ENCODE measurements around the gene JAK3. TPM values are rescaled to one million over a fixed set of nuclear protein-coding genes. Genes with fewer than 3 reads are reported as not detected.

The JAK3 gene
- total and polyA plus RNA-seq, 7 experiments from 2014 or later, result 125 to 296 (median 169) TPM

- DNase-seq, result no peak
- Histone ChIP-seq H3K27ac (ENCODE audit: low read depth, low read length) (no peak overlapping the region), H3K36me3 (ENCODE audit: control insufficient read depth in 2 of 3, insufficient read depth in 3 of 3, low read length in 3 of 3) (peaks cover 5 to 42% (median 8%) of the 10 kb centered on the region in 3 experiments), H3K4me1 (ENCODE audit: control insufficient read depth in 2 of 2, insufficient read depth in 2 of 2, low read length in 2 of 2) (peaks cover under 1 to 5% of the 10 kb centered on the region in 2 donors), H3K27me3 (ENCODE audit: control insufficient read depth in 2 of 2, insufficient read depth in 2 of 2, low read length in 2 of 2) (no peaks in the 10 kb centered on the region), H3K9me3 (ENCODE audit: control insufficient read depth in 2 of 3, low read length in 3 of 3) (no peaks in the 10 kb centered on the region), H3K4me3 (ENCODE audit: low read length) (no peak overlapping the region)
- Mint-ChIP-seq H3K9me3 (no peaks in the 10 kb centered on the region), H3K27ac (no peak overlapping the region), H3K4me3 (no peak overlapping the region), H3K36me3 (peaks cover 0 to 13% (median 4%) of the 10 kb centered on the region in 5 donors), H3K4me1 (peaks cover 0 to 28% (median 12%) of the 10 kb centered on the region in 7 donors), H3K27me3 (no peaks in the 10 kb centered on the region)
- ATAC-seq, result no peak
- ChIA-PET CTCF (no interaction called here), POLR2A (no interaction called here)
- intact Hi-C loops (cut with micrococcal nuclease), result no loop called here
Observed at GRCh38 chr19:17866964-17867486, 19.2 kb upstream of the JAK3 start.

GRCh38 chr19:17866312-17866963, 18.7 kb upstream of the JAK3 start:
- Mint-ChIP-seq H3K36me3 (peaks cover 0 to 17% (median 4%) of the 10 kb centered on the region in 5 donors), H3K27me3 (no peaks in the 10 kb centered on the region), H3K4me3 (peak overlapping the region in 1 of 10 donors; percentile 18), H3K9me3 (peaks cover 0 to 1% (median 0%) of the 10 kb centered on the region in 11 donors), H3K4me1 (peaks cover under 1 to 27% (median 15%) of the 10 kb centered on the region in 7 donors), H3K27ac (peak overlapping the region in 4 of 9 donors; percentile 13 to 42 (median 29))
- H3K4me3 ChIP-seq (ENCODE audit: low read length), result no peak overlapping the region
- H3K27me3 ChIP-seq (ENCODE audit: control insufficient read depth in 2 of 2, insufficient read depth in 2 of 2, low read length in 2 of 2), result no peaks in the 10 kb centered on the region
- H3K9me3 ChIP-seq (ENCODE audit: control insufficient read depth in 2 of 3, low read length in 3 of 3), result no peaks in the 10 kb centered on the region
- no peak for DNase-seq
- peak overlapping the region; percentile 30 for H3K27ac ChIP-seq (ENCODE audit: low read depth, low read length)
- no peak for ATAC-seq
- H3K36me3 ChIP-seq (ENCODE audit: control insufficient read depth in 2 of 3, insufficient read depth in 3 of 3, low read length in 3 of 3), result peaks cover 11 to 48% (median 13%) of the 10 kb centered on the region in 3 experiments
- CTCF ChIA-PET, result interaction anchor here (0.8 kb wide), 1 partner anchor 12 kb away, joined by 3 read pairs; no protein-coding TSS in a partner anchor
- POLR2A ChIA-PET, result no interaction called here
- intact Hi-C loops (cut with micrococcal nuclease), result no loop called here
- H3K4me1 ChIP-seq (ENCODE audit: control insufficient read depth in 2 of 2, insufficient read depth in 2 of 2, low read length in 2 of 2), result peaks cover 6 to 8% of the 10 kb centered on the region in 2 donors

- no peak overlapping the region for H3K4me3 Mint-ChIP-seq
- ATAC-seq (peak; percentile 36), DNase-seq (no peak)
- H3K36me3 Mint-ChIP-seq, result peaks cover 0 to 22% (median 5%) of the 10 kb centered on the region in 5 donors
- POLR2A ChIA-PET, result interaction anchor here (0.8 to 1.1 kb wide), 4 partner anchors 8 to 67 kb away, joined by 3 to 4 read pairs (median 3); partner anchors contain the start of gene CCDC124
- H3K4me1 Mint-ChIP-seq, result peaks cover 6 to 27% (median 17%) of the 10 kb centered on the region in 7 donors
- H3K27me3 Mint-ChIP-seq, result no peaks in the 10 kb centered on the region
- intact Hi-C loops (cut with micrococcal nuclease), result no loop called here
- Histone ChIP-seq H3K4me3 (ENCODE audit: low read length) (no peak overlapping the region), H3K27ac (ENCODE audit: low read depth, low read length) (peak overlapping the region; percentile 30), H3K27me3 (ENCODE audit: control insufficient read depth in 2 of 2, insufficient read depth in 2 of 2, low read length in 2 of 2) (no peaks in the 10 kb centered on the region), H3K36me3 (ENCODE audit: control insufficient read depth in 2 of 3, insufficient read depth in 3 of 3, low read length in 3 of 3) (peaks cover 11 to 49% (median 14%) of the 10 kb centered on the region in 3 experiments), H3K9me3 (ENCODE audit: control insufficient read depth in 2 of 3, low read length in 3 of 3) (no peaks in the 10 kb centered on the region), H3K4me1 (ENCODE audit: control insufficient read depth in 2 of 2, insufficient read depth in 2 of 2, low read length in 2 of 2) (peaks cover 14% of the 10 kb centered on the region in 2 donors)
- H3K9me3 Mint-ChIP-seq, result peaks cover 0 to 2% (median 0%) of the 10 kb centered on the region in 11 donors
- peak overlapping the region; percentile 35 to 85 (median 58) for H3K27ac Mint-ChIP-seq
- CTCF ChIA-PET, result interaction anchor here (0.8 to 1.2 kb wide), 2 partner anchors 11 to 163 kb away, joined by 3 read pairs; no protein-coding TSS in a partner anchor
Observed at GRCh38 chr19:17865364-17866311, 17.9 kb upstream of the JAK3 start.

DNA sequence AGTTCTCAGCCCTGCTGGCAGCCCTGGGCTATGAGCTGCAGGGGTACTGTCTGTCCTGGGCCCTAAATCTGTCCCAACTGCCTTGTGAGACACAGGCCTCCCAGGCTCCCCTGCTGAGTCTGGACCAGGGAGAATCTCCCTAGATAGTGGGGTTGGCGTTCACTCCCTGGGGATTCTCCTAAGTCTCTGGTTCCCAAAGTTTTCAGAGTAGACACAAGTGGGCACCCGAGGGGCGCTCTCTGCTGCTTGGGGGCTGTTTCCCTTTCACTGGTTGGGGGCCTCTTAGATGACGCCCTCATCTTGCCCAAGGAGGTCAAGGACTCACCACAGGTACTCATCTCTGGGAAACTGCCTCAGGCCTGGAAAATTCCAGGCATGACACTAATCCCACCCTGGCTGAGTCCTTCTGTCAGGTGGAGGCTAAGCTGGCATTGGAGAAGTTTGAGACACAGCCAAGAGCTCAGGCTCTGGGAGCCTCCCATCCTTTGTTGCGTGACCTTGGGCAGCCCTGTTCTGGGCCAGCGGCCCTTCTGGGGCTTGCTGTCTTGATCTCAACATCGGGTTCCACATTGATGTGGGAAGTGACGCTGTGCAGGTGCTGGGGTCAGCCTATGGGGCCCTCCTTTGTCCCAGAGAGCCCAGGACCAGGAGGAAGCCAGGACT, 15.9 kb upstream of the JAK3 start:
- H3K27me3 Mint-ChIP-seq, result peaks cover 0 to 5% (median 0%) of the 10 kb centered on the region in 5 donors
- no peaks in the 10 kb centered on the region for H3K9me3 ChIP-seq (ENCODE audit: control insufficient read depth in 2 of 3, low read length in 3 of 3)
- H3K4me1 Mint-ChIP-seq, result peaks cover 11 to 42% (median 31%) of the 10 kb centered on the region in 7 donors
- H3K4me3 Mint-ChIP-seq, result peak overlapping the region in 5 of 10 donors; percentile 11 to 38 (median 25)
- ATAC-seq (no peak), DNase-seq (no peak)
- H3K27ac ChIP-seq (ENCODE audit: low read depth, low read length), result no peak overlapping the region
- peaks cover 11 to 56% (median 14%) of the 10 kb centered on the region in 3 experiments for H3K36me3 ChIP-seq (ENCODE audit: control insufficient read depth in 2 of 3, insufficient read depth in 3 of 3, low read length in 3 of 3)
- H3K4me3 ChIP-seq (ENCODE audit: low read length), result no peak overlapping the region
- peaks cover 0 to 29% (median 10%) of the 10 kb centered on the region in 5 donors for H3K36me3 Mint-ChIP-seq
- H3K9me3 Mint-ChIP-seq, result peaks cover 0 to 7% (median 0%) of the 10 kb centered on the region in 11 donors
- ChIA-PET POLR2A (interaction anchor here (0.6 to 1.6 kb wide), 4 partner anchors 8 to 1030 kb away, joined by 3 to 5 read pairs (median 4); partner anchors contain the start of genes CCDC124 and SLC5A5), CTCF (no interaction called here)
- peaks cover 18 to 19% of the 10 kb centered on the region in 2 donors for H3K4me1 ChIP-seq (ENCODE audit: control insufficient read depth in 2 of 2, insufficient read depth in 2 of 2, low read length in 2 of 2)
- H3K27me3 ChIP-seq (ENCODE audit: control insufficient read depth in 2 of 2, insufficient read depth in 2 of 2, low read length in 2 of 2), result no peaks in the 10 kb centered on the region
- intact Hi-C loops (cut with micrococcal nuclease), result no loop called here
- peak overlapping the region in 3 of 9 donors; percentile 9 to 69 (median 47) for H3K27ac Mint-ChIP-seq

GRCh38 chr19:17862711-17863519, 15.1 kb upstream of the JAK3 start:
- Mint-ChIP-seq H3K36me3 (peaks cover 0 to 29% (median 10%) of the 10 kb centered on the region in 5 donors), H3K4me3 (peak overlapping the region in 7 of 10 donors; percentile 27 to 99 (median 44)), H3K27me3 (peaks cover 0 to 5% (median 0%) of the 10 kb centered on the region in 5 donors), H3K9me3 (peaks cover 0 to 7% (median 0%) of the 10 kb centered on the region in 11 donors), H3K27ac (peak overlapping the region in 2 of 9 donors; percentile 33 to 69), H3K4me1 (peaks cover 11 to 42% (median 29%) of the 10 kb centered on the region in 7 donors)
- Histone ChIP-seq H3K4me1 (ENCODE audit: control insufficient read depth in 2 of 2, insufficient read depth in 2 of 2, low read length in 2 of 2) (peaks cover 18 to 19% of the 10 kb centered on the region in 2 donors), H3K27me3 (ENCODE audit: control insufficient read depth in 2 of 2, insufficient read depth in 2 of 2, low read length in 2 of 2) (no peaks in the 10 kb centered on the region), H3K27ac (ENCODE audit: low read depth, low read length) (no peak overlapping the region), H3K4me3 (ENCODE audit: low read length) (no peak overlapping the region), H3K36me3 (ENCODE audit: control insufficient read depth in 2 of 3, insufficient read depth in 3 of 3, low read length in 3 of 3) (peaks cover 11 to 56% (median 14%) of the 10 kb centered on the region in 3 experiments), H3K9me3 (ENCODE audit: control insufficient read depth in 2 of 3, low read length in 3 of 3) (no peaks in the 10 kb centered on the region)
- intact Hi-C loops (cut with micrococcal nuclease), result no loop called here
- ATAC-seq (no peak), DNase-seq (no peak)
- POLR2A ChIA-PET, result interaction anchor here (0.6 to 1.6 kb wide), 5 partner anchors 8 to 1030 kb away, joined by 3 to 5 read pairs (median 4); partner anchors contain the start of genes CCDC124 and SLC5A5
- CTCF ChIA-PET, result interaction anchor here (0.9 kb wide), 1 partner anchor 70 kb away, joined by 3 read pairs; the partner anchor contains the start of gene CCDC124
